Measurements from ENCODE around the gene CCDC7.
"Not testable (repeated sequence)": the region's sequence is repeated elsewhere in the genome, so short reads cannot be mapped to it uniquely, and the experiment has no call there.

CCDC7 gene

GRCh38 chr10:32771217-32771616, 325.3 kb downstream of the CCDC7 start:
- H3K9ac ChIP-seq (ENCODE audit: low read depth, low read length): no peak overlapping the region
- no peaks in the 10 kb centered on the region for H3K36me3 ChIP-seq (ENCODE audit: insufficient read depth, low read length)

GRCh38 chr10:32773105-32773504, 327.2 kb downstream of the CCDC7 start:
- Histone ChIP-seq H3K36me3 (ENCODE audit: insufficient read depth, low read length) (no peaks in the 10 kb centered on the region), H3K9me3 (ENCODE audit: control insufficient read depth, insufficient read depth, low read length) (no peaks in the 10 kb centered on the region), H3K4me1 (ENCODE audit: insufficient read depth, low read length) (no peaks in the 10 kb centered on the region), H3K9ac (ENCODE audit: low read depth, low read length) (no peak overlapping the region)

More at GRCh38 chr10:32771217-32771616, 325.3 kb downstream of the CCDC7 start:
- H3K4me1 ChIP-seq (ENCODE audit: insufficient read depth, low read length): no peaks in the 10 kb centered on the region
- H3K9me3 ChIP-seq (ENCODE audit: control insufficient read depth, insufficient read depth, low read length): no peaks in the 10 kb centered on the region

GRCh38 chr10:32786968-32787367, 341.0 kb downstream of the CCDC7 start:
- no peaks in the 10 kb centered on the region for H3K36me3 ChIP-seq (ENCODE audit: insufficient read depth, low read length)
- H3K9ac ChIP-seq (ENCODE audit: low read depth, low read length): no peak overlapping the region
- no peaks in the 10 kb centered on the region for H3K9me3 ChIP-seq (ENCODE audit: control insufficient read depth, insufficient read depth, low read length)

GRCh38 chr10:32787690-32788284, 341.8 kb downstream of the CCDC7 start:
- Histone ChIP-seq H3K9ac (ENCODE audit: low read depth, low read length) (no peak overlapping the region), H3K9me3 (ENCODE audit: control insufficient read depth, insufficient read depth, low read length) (no peaks in the 10 kb centered on the region), H3K4me1 (ENCODE audit: insufficient read depth, low read length) (no peaks in the 10 kb centered on the region), H3K36me3 (ENCODE audit: insufficient read depth, low read length) (no peaks in the 10 kb centered on the region)

More at GRCh38 chr10:32786968-32787367, 341.0 kb downstream of the CCDC7 start:
- H3K4me1 ChIP-seq (ENCODE audit: insufficient read depth, low read length): no peaks in the 10 kb centered on the region

GRCh38 chr10:32788359-32788758, 342.4 kb downstream of the CCDC7 start:
- H3K36me3 ChIP-seq (ENCODE audit: insufficient read depth, low read length): no peaks in the 10 kb centered on the region
- H3K4me1 ChIP-seq (ENCODE audit: insufficient read depth, low read length): no peaks in the 10 kb centered on the region
- H3K9ac ChIP-seq (ENCODE audit: low read depth, low read length): no peak overlapping the region
- no peaks in the 10 kb centered on the region for H3K9me3 ChIP-seq (ENCODE audit: control insufficient read depth, insufficient read depth, low read length)

GRCh38 chr10:32790483-32790882, 344.5 kb downstream of the CCDC7 start:
- Histone ChIP-seq H3K4me1 (ENCODE audit: insufficient read depth, low read length) (no peaks in the 10 kb centered on the region), H3K9me3 (ENCODE audit: control insufficient read depth, insufficient read depth, low read length) (no peaks in the 10 kb centered on the region), H3K9ac (ENCODE audit: low read depth, low read length) (no peak overlapping the region), H3K36me3 (ENCODE audit: insufficient read depth, low read length) (no peaks in the 10 kb centered on the region)

GRCh38 chr10:32793033-32793432, 347.1 kb downstream of the CCDC7 start:
- H3K9me3 ChIP-seq (ENCODE audit: control insufficient read depth, insufficient read depth, low read length): no peaks in the 10 kb centered on the region
- H3K4me1 ChIP-seq (ENCODE audit: insufficient read depth, low read length): no peaks in the 10 kb centered on the region
- no peak overlapping the region for H3K9ac ChIP-seq (ENCODE audit: low read depth, low read length)
- no peaks in the 10 kb centered on the region for H3K36me3 ChIP-seq (ENCODE audit: insufficient read depth, low read length)

GRCh38 chr10:32795598-32796183, 349.8 kb downstream of the CCDC7 start:
- H3K36me3 ChIP-seq (ENCODE audit: insufficient read depth, low read length): no peaks in the 10 kb centered on the region
- no peak overlapping the region for H3K9ac ChIP-seq (ENCODE audit: low read depth, low read length)
- H3K9me3 ChIP-seq (ENCODE audit: control insufficient read depth, insufficient read depth, low read length): no peaks in the 10 kb centered on the region
- no peaks in the 10 kb centered on the region for H3K4me1 ChIP-seq (ENCODE audit: insufficient read depth, low read length)

- H3K4me1 ChIP-seq (ENCODE audit: insufficient read depth, low read length); H3K9me3 ChIP-seq (ENCODE audit: control insufficient read depth, insufficient read depth, low read length); H3K9ac ChIP-seq (ENCODE audit: low read depth, low read length); H3K36me3 ChIP-seq (ENCODE audit: insufficient read depth, low read length): not testable (repeated sequence)
These were observed 351.5 kb downstream of the CCDC7 start for GRCh38 chr10:32797393-32797792.

- Histone ChIP-seq H3K9ac (ENCODE audit: low read depth, low read length) (no peak overlapping the region), H3K36me3 (ENCODE audit: insufficient read depth, low read length) (no peaks in the 10 kb centered on the region), H3K9me3 (ENCODE audit: control insufficient read depth, insufficient read depth, low read length) (no peaks in the 10 kb centered on the region), H3K4me1 (ENCODE audit: insufficient read depth, low read length) (no peaks in the 10 kb centered on the region)
These were observed 401.0 kb downstream of the CCDC7 start for GRCh38 chr10:32846974-32847373.

GRCh38 chr10:32851301-32851700, 405.4 kb downstream of the CCDC7 start:
- Histone ChIP-seq H3K9me3 (ENCODE audit: control insufficient read depth, insufficient read depth, low read length) (no peaks in the 10 kb centered on the region), H3K4me1 (ENCODE audit: insufficient read depth, low read length) (no peaks in the 10 kb centered on the region), H3K9ac (ENCODE audit: low read depth, low read length) (no peak overlapping the region), H3K36me3 (ENCODE audit: insufficient read depth, low read length) (no peaks in the 10 kb centered on the region)

- no peaks in the 10 kb centered on the region for H3K4me1 ChIP-seq (ENCODE audit: insufficient read depth, low read length)
- H3K9ac ChIP-seq (ENCODE audit: low read depth, low read length): no peak overlapping the region
- no peaks in the 10 kb centered on the region for H3K9me3 ChIP-seq (ENCODE audit: control insufficient read depth, insufficient read depth, low read length)
- H3K36me3 ChIP-seq (ENCODE audit: insufficient read depth, low read length): no peaks in the 10 kb centered on the region
These were observed 408.5 kb downstream of the CCDC7 start for GRCh38 chr10:32854435-32854834.

GRCh38 chr10:32865170-32865569, 419.2 kb downstream of the CCDC7 start:
- H3K9ac ChIP-seq (ENCODE audit: low read depth, low read length): no peak overlapping the region
- H3K9me3 ChIP-seq (ENCODE audit: control insufficient read depth, insufficient read depth, low read length): no peaks in the 10 kb centered on the region
- H3K4me1 ChIP-seq (ENCODE audit: insufficient read depth, low read length): no peaks in the 10 kb centered on the region
- H3K36me3 ChIP-seq (ENCODE audit: insufficient read depth, low read length): no peaks in the 10 kb centered on the region

- Histone ChIP-seq H3K36me3 (ENCODE audit: insufficient read depth, low read length) (no peaks in the 10 kb centered on the region), H3K9ac (ENCODE audit: low read depth, low read length) (no peak overlapping the region), H3K9me3 (ENCODE audit: control insufficient read depth, insufficient read depth, low read length) (no peaks in the 10 kb centered on the region), H3K4me1 (ENCODE audit: insufficient read depth, low read length) (no peaks in the 10 kb centered on the region)
These were observed 432.0 kb downstream of the CCDC7 start for GRCh38 chr10:32877915-32878314.

- Histone ChIP-seq H3K4me1 (ENCODE audit: insufficient read depth, low read length) (no peaks in the 10 kb centered on the region), H3K9ac (ENCODE audit: low read depth, low read length) (no peak overlapping the region), H3K9me3 (ENCODE audit: control insufficient read depth, insufficient read depth, low read length) (no peaks in the 10 kb centered on the region), H3K36me3 (ENCODE audit: insufficient read depth, low read length) (no peaks in the 10 kb centered on the region)
These were observed 432.7 kb downstream of the CCDC7 start for GRCh38 chr10:32878646-32879045.
